HG03139 (cell line): ENCODE measurements around the gene GBE1.
"Not testable (repeated sequence)": the region's sequence is repeated elsewhere in the genome, so short reads cannot be mapped to it uniquely, and the experiment has no call there.

Experiments used
- ATAC-seq: cut with Tn5 transposase; IDR thresholded peaks from one replicate; pipeline ENCODE4 v1.9.1; 2021; ENCODE audit not compliant: unreplicated experiment

Gene GBE1

DNA sequence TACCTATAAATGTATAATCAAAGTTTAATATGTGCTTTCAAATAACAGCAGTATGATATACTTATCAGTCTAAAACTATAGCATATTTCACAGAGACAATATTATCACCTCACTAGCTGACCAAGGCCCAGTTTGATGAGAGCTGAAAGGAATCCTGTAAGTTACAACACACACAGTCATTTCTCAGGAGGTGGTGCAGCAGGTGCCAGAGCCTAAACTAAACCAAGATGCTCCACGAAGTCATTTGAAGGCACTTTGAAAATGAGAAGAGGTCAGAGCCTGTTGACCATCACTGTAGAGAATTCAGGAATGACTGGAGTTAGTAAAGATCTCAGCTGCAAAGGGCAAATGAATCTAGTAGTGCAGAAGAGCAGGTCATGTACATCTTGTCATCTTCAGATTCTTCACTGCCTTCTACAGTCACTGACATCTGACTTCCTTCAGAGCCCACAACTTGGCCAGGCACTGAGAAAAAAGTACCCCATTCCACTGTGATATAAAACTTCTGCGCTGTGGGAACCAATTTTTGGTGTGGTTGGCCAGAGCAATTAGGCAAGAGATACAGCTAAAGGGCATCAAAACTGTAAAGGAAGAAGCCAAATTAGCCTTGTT is 7.9 kb downstream of the GBE1 start:
- ATAC-seq: no peak

DNA sequence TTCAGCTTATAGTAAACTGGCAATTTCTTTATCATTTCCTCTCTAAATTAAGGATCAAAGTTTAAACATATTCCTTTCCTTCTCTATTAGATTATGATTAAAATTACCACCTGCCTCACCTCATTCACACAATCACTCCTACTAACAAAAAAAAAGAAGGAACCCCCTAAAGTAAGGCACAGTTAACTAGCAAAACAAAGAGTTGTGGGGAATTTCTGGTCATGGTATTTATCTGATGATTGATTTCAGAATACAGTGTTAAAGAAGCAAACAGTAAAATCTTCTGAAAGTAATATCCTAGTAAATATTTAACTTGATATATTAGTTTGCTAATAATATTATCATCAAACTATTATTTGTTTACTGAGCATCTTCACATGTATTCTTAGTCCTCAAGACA is 8.8 kb downstream of the GBE1 start:
- no peak for ATAC-seq

DNA sequence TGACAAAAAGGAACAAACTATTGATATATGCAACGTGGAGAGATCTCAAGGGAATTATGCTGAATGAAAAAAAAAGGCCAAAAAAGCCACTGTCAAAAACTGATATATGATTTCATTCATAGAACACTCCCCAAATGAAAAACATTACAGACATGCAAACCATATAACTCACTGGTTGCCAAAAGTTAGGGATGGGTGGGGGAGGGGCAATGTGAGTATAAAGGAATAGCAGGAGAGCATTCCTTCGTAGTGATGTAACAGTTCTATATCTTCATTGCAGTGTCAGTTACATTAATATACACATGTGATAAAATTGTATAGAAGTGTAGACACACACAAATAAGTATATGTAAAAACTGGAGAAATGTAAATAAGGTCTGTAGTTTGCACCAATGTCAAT is 12.2 kb downstream of the GBE1 start:
- ATAC-seq: no peak

DNA sequence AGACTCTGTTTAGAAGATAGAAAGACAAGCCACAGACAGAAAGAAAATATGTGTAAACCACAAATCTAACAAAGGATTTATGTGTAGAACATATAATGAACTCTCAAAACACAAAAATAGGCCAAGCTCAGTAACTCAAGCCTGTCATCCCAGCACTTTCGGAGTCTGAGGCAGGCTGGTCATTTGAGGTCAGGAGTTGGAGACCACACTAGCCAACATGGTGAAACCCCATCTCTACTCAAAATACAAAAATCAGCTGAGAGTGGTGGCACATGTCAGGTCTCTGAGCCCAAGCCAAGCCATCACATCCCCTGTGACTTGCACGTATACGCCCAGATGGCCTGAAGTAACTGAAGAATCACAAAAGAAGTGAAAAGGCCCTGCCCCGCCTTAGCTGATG is 14.2 kb downstream of the GBE1 start:
- not testable (repeated sequence) for ATAC-seq

DNA sequence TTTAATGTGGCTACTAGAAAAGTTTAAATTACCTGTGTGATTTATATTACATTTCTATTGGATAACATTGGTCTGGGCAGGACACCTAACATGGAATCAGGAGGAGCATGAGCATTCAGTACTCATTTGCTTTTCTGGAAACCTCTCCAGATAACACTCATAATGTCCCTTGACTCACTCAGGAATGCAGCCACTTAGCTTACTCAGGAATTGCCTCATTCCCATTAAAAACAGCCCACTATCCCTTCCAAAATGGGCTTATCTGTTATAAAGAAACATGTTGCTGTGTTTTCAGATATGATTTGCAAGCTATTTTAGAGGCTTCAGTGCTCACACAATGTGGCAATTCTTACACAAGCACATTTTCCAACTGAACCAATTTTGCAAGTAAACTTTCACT is 17.1 kb downstream of the GBE1 start:
- ATAC-seq: no peak

DNA sequence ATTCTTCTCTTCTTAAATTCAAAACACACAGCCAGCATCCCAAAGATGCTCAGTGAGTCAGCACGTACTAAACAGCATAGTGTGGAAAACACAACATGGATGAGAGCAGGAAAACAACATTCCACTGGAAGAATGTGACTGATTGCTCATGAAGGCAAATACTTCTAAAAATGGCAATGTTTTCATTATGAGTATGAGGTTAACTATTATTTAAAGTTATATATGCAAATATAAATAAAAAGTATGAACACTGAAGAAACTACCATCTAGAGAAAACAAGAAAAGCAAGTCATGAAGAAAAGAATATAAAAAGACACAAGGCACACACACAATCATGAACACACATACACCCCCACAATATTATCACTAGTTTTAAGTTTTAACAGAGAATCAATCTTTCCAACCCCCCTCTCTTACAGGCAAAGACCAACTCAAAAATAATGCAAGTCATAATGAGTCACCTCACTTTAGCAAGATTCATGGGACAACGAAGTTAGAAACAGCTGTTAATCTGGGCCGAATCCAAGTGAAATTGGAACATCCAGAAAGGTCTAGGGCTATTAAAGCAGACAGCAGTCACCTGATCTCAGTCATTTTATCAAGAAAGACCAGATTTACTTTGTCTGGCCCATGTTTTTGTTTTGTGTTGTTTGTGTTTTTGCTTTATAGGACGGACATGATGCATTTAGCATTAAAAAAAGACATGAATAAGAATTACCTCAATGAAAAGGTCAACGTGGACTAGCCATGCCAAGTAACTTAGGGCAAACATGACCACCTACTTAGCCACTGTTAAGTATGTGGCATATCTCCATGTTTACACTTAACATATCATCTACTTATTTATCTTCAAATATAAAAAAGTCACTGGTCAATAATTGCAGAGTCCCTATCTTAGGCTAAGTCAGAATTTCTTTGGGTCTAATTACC is 18.1 kb downstream of the GBE1 start:
- no peak for ATAC-seq

DNA sequence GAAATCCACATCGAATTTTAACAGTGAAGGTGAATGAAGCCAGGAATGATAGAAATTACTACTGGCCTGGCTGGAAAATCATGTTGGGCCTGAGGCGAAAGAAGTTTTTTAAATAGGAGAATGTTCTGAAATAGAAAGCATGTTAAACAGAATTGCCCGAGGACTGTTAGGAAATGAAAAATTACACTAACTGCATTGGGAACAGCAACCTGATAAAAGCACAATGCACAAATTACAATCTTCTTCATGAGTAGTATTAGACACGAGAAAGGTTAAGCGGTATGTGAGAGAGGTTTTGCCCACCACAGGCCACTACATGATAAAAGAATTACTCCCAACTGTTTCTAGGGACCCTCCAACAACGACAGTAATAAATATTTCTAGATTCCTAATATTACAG is 18.9 kb downstream of the GBE1 start:
- ATAC-seq: no peak

DNA sequence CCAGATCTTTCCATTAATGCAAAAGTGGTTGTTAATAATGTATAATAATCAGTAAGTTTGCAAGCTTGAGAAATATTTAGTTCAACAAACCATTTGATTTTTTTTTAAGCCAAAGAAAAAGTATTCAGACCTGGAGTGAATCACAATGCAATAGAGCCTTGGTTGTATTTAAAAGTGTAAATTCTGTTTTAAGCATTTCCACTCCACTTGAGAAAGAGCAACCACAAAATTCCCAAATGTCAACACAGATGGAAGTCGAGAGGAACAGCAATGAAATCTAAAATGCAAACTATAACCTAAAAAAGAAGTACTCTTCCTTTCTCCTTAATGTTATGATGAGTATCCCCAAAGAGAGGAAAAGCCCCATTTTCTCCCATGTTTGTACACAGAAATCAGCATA is 20.2 kb downstream of the GBE1 start:
- ATAC-seq: no peak

DNA sequence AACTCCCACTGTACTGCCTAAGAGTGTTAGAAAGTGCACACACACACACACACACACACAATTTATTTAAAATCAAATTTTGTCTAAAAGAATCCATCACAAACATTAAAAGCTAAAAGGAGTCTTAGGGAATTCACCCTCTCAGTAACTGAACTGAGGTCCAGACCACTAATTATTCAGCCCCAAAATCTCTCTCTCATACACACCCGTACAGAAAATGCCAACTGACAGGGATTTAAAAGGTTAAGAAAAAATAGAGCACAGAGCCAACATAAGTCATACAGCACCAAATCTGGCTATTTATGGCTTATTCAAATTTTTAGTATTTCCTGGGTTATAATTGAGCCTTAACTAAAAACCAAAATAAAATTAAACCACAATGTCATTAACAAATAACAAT is 20.7 kb downstream of the GBE1 start:
- ATAC-seq: no peak

DNA sequence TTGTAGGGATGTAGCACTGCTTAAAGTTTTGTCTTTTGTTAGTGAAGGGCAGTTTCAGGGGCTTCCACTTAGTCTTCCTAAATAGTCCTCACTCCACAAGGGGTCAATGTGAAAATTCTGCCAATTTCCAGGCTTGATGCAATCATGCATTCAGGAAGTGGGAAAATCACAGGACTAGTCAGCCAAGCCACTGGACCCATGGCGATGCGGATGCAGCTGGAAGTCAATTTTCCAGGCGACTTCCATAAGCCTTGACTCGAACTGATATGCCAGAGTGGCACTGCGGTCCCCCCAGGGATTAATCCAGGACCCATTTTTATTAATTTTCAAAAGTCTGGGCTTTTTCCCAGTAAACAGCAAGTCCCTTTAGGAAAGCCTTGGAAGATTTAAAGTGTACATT is 26.1 kb downstream of the GBE1 start:
- no peak for ATAC-seq

DNA sequence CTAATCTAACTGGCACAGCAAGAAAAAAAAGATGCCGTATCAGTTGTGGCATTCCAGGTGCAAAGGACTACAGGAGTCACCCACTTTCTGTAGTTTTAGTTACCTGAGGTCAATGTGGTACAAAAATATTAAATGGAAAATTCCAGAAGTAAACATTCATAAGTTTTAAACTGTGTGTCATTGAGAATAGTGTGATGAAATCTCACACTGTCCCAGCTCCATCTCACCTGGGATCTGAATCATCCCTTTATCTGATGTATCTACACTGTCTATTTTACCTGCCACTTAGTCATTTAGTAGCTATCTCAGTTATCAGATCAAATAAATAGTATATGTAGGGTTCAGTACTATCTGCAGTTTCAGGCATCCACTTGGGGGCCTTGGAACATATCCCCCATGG is 26.7 kb downstream of the GBE1 start:
- no peak for ATAC-seq

DNA sequence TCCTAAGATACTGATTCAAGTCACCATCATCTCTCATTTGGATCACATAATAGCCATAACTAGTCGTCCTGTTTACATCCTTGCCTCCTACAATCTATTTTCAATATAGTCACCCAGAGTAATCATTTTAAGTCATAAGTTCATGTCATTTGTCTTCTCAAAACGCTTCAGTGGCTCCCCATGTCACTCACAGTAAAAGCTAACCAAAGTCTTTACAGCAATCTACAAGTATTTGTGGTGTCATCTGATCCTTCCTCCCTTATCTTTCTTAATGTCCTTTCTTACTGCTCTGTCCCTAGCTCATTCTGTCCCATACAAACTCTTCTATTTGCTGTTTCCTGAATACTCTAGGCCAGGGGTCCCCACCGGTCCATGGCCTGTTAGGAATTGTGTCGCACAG is 28.8 kb downstream of the GBE1 start:
- ATAC-seq: no peak

DNA sequence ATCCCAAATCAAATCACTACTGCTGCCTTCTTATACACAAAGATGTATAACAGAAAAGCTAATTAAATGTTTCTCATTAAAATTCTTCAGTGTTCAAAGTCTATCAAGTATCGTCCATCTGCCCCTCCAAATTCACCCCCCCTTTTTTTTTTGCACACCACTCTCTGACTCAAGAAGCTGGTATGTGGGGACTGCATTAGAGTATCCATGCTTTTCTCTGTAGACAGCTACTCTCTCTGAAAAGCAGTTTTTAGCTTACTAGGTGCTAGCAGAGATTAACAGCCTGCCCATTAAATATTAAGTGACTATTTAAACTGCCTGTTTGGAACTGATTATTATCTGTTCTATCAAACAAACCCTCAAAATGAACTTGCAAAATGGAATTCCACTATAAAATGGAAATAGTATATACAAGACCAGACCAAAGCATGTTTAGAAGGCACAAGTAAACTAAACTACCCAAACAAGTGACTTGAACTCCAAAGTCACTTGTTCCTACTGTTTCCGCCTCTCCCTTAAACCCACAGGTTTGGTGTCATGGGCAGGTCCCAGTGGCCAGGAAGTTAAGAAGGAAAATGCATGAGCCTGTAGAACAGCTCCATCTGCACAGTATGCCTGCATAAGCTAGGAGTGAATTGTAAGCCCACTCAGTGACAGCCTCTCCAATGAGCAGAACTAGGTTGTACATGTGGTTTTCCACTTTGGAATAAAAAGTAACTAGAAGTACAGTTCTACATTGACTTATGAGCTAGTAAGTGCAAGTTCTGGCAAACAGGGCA is 32.5 kb downstream of the GBE1 start:
- ATAC-seq: no peak

DNA sequence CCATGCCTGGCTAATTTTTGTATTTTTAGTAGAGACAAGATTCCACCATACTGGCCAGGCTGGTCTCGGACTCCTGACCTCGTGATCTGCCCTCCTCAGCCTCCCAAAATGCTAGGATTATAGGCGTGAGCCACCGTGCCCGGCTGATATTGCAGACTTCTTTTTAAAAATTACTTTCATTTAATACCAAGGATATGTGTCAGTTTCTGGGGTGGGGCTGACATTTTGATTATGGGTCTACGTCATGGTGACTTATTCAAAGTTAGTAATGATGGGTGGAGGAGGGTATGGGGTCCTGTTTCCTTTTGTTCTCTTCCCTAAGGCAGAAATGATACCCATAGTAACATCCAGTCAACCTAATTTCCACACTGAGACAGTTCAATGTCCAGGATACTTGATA is 34.7 kb downstream of the GBE1 start:
- ATAC-seq: no peak

DNA sequence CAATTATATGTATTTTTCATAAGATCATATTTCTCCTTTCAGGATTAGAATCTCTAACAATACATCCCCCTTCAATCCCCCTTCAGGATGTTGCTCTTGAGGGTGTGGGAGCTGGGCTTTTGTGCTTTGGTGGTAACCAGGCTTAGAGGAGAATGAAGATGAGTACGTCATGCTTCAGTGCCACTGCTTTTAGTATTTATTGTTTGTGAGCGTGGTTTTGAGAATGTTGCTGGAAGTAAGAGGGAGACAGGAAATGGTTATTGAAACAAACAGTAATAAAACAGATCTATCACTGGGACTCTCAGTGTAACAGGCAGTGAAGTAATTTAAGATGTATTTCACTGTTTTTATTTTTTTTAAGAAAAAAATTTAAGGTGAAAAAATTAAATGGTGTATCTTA is 35.3 kb downstream of the GBE1 start:
- ATAC-seq: no peak

DNA sequence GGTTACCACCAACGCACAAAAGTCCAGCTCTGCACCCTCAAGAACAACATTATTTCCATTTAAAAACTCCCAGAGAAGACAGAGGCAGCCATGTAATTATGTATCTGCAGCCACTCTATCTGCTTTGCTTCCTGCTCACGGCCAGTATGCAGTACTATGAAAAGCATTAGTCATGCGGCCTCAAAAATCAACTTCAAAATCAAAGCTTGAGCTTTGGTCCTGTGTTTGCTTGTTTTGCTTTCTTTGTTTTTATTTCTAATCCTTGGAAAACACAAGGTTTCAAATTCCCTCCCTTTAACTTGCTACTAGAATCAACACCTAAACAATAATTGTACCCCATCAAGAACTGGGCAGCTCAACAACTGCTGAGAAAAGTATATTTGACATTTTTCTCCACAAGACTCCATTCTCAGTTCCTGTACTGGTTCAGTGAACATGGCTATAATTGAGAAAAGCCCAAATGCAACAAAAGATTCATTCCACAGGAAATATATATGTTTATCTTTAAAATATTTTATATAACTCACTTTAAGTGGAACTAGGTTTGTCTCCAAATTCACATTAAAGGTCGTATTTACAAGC is 37.6 kb downstream of the GBE1 start:
- ATAC-seq: no peak

DNA sequence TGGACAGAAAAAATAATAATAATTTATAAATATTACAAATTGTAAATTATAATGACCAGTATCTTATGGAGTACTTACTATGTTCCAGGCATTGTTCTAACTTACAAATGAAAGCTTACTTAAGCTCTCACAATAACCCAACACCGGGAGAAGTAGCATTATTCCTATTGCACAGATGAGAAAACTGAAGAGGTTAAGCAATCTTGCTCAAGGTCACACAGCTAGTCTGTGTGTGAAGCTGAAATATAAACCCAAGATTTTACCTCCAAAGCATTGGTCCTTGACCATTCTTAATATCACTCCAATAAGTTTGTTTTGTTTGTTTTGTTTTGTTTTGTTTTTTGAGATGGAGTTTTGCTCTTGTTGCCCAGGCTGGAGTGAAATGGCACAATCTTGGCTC is 43.1 kb downstream of the GBE1 start:
- ATAC-seq: no peak

DNA sequence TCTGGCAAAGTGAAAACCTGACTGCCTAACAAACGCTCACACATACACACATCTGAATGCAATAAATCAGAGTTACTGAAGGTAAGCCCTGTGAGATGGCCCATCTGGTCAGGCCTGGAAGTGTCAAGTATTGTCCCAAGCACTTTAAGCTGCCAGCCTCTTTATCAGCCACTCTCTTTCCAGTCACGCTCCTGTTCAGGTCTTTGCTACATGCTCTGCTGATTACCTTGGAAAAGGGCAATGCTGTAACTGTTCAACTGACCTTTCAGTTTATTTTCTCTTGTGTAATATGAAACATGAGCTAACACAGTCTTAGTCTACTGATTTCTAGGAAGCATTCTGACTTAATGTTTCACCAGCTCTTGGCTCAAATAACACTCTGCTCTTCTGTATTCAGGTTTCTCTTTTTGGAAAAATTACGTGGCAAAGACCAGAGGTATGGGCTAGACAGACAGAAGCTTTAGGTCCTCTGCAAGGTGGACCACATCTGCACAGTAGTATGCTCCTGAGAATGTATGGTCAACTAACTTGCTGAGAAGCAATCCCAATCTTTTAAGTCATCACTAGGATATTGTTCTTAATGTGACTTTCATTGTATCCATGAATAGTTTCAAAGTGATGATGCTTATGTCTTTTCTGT is 44.5 kb downstream of the GBE1 start:
- ATAC-seq: no peak

DNA sequence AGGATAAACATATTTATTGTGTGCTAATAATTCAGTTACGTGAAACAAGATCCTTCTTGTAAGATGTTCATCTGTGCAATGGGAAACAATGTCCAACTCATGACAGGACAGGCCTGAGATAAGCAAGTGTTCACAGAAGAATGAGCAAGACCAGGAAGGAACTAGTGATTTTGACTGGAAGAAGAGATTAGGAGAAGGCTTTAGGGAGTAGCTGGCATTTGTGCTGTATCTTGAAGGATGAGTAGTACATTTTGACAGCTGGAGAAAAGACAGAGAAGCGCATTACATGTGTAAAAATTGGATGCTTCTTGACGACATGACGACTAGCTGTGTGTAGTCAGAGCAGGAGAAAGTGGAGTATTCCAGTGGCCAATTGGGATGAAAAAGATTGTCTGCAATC is 48.4 kb downstream of the GBE1 start:
- no peak for ATAC-seq

DNA sequence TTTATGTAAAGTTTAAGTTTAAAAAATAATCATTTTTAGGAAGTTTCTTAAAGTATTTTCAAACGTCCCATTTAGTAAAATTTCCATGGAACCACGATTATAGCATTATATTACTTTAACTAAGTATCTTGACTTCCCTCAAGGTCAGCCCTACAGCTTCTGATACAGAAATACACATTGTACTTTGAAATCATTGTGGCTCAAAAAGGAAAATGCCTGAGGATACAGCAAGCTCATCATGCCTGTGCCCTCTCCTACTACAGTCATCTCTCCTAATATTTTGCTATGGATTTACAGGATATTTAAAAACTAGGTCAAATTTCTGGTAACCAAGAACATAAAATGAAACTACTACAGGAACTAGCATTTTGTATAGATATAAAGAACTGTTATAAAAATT is 51.8 kb downstream of the GBE1 start:
- ATAC-seq: no peak

DNA sequence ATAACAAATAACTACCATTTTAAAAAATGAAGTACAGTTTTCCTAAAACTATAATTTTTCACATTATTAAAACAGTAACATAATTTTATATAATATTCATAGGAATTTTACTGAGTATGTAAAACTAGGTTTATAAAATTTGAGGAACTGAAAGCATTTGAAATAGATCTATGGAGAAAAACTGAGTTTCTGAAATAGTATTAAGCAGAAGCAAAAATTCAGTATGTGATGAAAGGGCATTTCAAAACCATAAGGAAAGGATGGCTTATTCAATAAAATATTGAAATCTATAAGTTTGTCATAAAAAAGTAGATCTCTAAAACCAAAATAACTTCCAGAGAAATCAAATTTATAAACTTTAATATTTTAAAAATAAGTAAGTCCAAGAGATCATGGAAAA is 53.4 kb downstream of the GBE1 start:
- ATAC-seq: no peak
